ENCODE measurements around the gene CYB5B. TPM values are rescaled to one million over a fixed set of nuclear protein-coding genes. Genes with fewer than 3 reads are reported as not detected.
"Not testable (repeated sequence)": the region's sequence is repeated elsewhere in the genome, so short reads cannot be mapped to it uniquely, and the experiment has no call there.

CYB5B gene
- total RNA-seq, 8 experiments from 2014 or later, result 26.4 to 139 (median 81.4) TPM

- Histone ChIP-seq H3K27ac (no peak overlapping the region), H3K4me3 (no peak overlapping the region), H3K4me1 (replicated peaks in 1 of 2) (no peaks in the 10 kb centered on the region)
- 65 to 96% (median 89%) methylated on average over 3 to 10 of the region's 12 CpGs; no CpG with 5 or more reads in 1 of the 10 experiments for WGBS, 10 experiments
- in situ Hi-C loops (cut with MboI; ENCODE audit: low pct_unique_long_range_greater_than_20kb in 2 of 9, low sequenced_read_pairs in 9 of 9, unreplicated experiment in 9 of 9), result loop anchor here in 1 of 9 experiments (25.0 kb wide), 1 partner anchor 325 kb away; the partner anchor contains the start of gene NQO1
- no peak for ATAC-seq (replicated peaks in 6 of 8)
Observed at GRCh38 chr16:69412287-69412686, 12.1 kb upstream of the CYB5B start.

- ATAC-seq (replicated peaks in 6 of 8), result no peak
- Histone ChIP-seq H3K4me3 (no peak overlapping the region), H3K27ac (no peak overlapping the region), H3K4me1 (replicated peaks in 1 of 2) (no peaks in the 10 kb centered on the region)
- WGBS, 10 experiments, result 80 to 100% (median 87%) methylated on average over 1 to 5 of the region's 7 CpGs
- in situ Hi-C loops (cut with MboI; ENCODE audit: low pct_unique_long_range_greater_than_20kb in 2 of 9, low sequenced_read_pairs in 9 of 9, unreplicated experiment in 9 of 9), result loop anchor here in 1 of 9 experiments (25.0 kb wide), 1 partner anchor 324 kb away; the partner anchor contains the start of gene NQO1
Observed at GRCh38 chr16:69413045-69413664, 11.3 kb upstream of the CYB5B start.

GRCh38 chr16:69417520-69418199 is 6.8 kb upstream of the CYB5B start:
- no peaks in the 10 kb centered on the region for H3K4me1 ChIP-seq (replicated peaks in 1 of 2)
- 3 to 100% (median 67%) methylated on average over 1 to 7 of the region's 7 CpGs; no CpG with 5 or more reads in 1 of the 10 experiments for WGBS, 10 experiments
- peak in 6 of 8 experiments; percentile 31 to 92 (median 62) for ATAC-seq (replicated peaks in 6 of 8)
- in situ Hi-C loops (cut with MboI; ENCODE audit: low pct_unique_long_range_greater_than_20kb in 2 of 9, low sequenced_read_pairs in 9 of 9, unreplicated experiment in 9 of 9), result loop anchor here in 1 of 9 experiments (25.0 kb wide), 1 partner anchor 320 kb away; the partner anchor contains the start of gene NQO1
- H3K4me3 ChIP-seq, result no peak overlapping the region
- no peak overlapping the region for H3K27ac ChIP-seq

GRCh38 chr16:69419956-69420355 is 4.5 kb upstream of the CYB5B start:
- in situ Hi-C loops (cut with MboI; ENCODE audit: low pct_unique_long_range_greater_than_20kb in 2 of 9, low sequenced_read_pairs in 9 of 9, unreplicated experiment in 9 of 9), result loop anchor here in 1 of 9 experiments (25.0 kb wide), 1 partner anchor 317 kb away; the partner anchor contains the start of gene NQO1
- WGBS, 10 experiments, result 40 to 100% (median 94%) methylated on average over 1 to 4 of the region's 4 CpGs; no CpG with 5 or more reads in 2 of the 10 experiments
- no peak for ATAC-seq (replicated peaks in 6 of 8)
- Histone ChIP-seq H3K4me3 (no peak overlapping the region), H3K27ac (no peak overlapping the region), H3K4me1 (replicated peaks in 1 of 2) (peaks cover 0 to 7% of the 10 kb centered on the region in 2 donors)

- in situ Hi-C loops (cut with MboI; ENCODE audit: low pct_unique_long_range_greater_than_20kb in 2 of 9, low sequenced_read_pairs in 9 of 9, unreplicated experiment in 9 of 9), result loop anchor here in 1 of 9 experiments (25.0 kb wide), 1 partner anchor 314 kb away; the partner anchor contains the start of gene NQO1
- no peak for ATAC-seq (replicated peaks in 6 of 8)
- Histone ChIP-seq H3K27ac (no peak overlapping the region), H3K4me1 (replicated peaks in 1 of 2) (peaks cover 6 to 7% of the 10 kb centered on the region in 2 donors), H3K4me3 (no peak overlapping the region)
- 73 to 100% (median 94%) methylated on average over 3 to 10 of the region's 11 CpGs; no CpG with 5 or more reads in 1 of the 10 experiments for WGBS, 10 experiments
Observed at GRCh38 chr16:69423189-69423588, 1.2 kb upstream of the CYB5B start.

GRCh38 chr16:69424935-69425784 is 741 bp downstream of the CYB5B start:
- no peak for ATAC-seq (replicated peaks in 6 of 8)
- Histone ChIP-seq H3K27ac (peak overlapping the region; percentile 21 to 27), H3K4me1 (replicated peaks in 1 of 2) (peaks cover 6 to 7% of the 10 kb centered on the region in 2 donors), H3K4me3 (peak overlapping the region; percentile 50 to 82 (median 62))
- WGBS, 10 experiments, result 3 to 25% (median 13%) methylated on average over 3 to 8 of the region's 11 CpGs
- in situ Hi-C loops (cut with MboI; ENCODE audit: low pct_unique_long_range_greater_than_20kb in 2 of 9, low sequenced_read_pairs in 9 of 9, unreplicated experiment in 9 of 9), result loop anchor here in 1 of 9 experiments (25.0 kb wide), 1 partner anchor 312 kb away; the partner anchor contains the start of gene NQO1

- WGBS, 10 experiments, result 80 to 100% (median 100%) methylated on average over 1 to 2 of the region's 2 CpGs; no CpG with 5 or more reads in 1 of the 10 experiments
- in situ Hi-C loops (cut with MboI; ENCODE audit: low pct_unique_long_range_greater_than_20kb in 2 of 9, low sequenced_read_pairs in 9 of 9, unreplicated experiment in 9 of 9), result no loop called here
Observed at GRCh38 chr16:69428652-69429051, 4.2 kb downstream of the CYB5B start.

GRCh38 chr16:69429058-69429640 is 4.7 kb downstream of the CYB5B start:
- H3K4me1 ChIP-seq (replicated peaks in 1 of 2); H3K4me3 ChIP-seq; in situ Hi-C loops (cut with MboI; ENCODE audit: low pct_unique_long_range_greater_than_20kb in 2 of 9, low sequenced_read_pairs in 9 of 9, unreplicated experiment in 9 of 9); ATAC-seq (replicated peaks in 6 of 8); H3K27ac ChIP-seq: not testable (repeated sequence)
- WGBS, 10 experiments, result 95 to 100% (median 98%) methylated on average over 2 to 7 of the region's 7 CpGs; no CpG with 5 or more reads in 3 of the 10 experiments

More at GRCh38 chr16:69428652-69429051, 4.2 kb downstream of the CYB5B start:
- H3K4me1 ChIP-seq (replicated peaks in 1 of 2), result peaks cover 4 to 6% of the 10 kb centered on the region in 2 donors
- no peak overlapping the region for H3K27ac ChIP-seq
- no peak for ATAC-seq (replicated peaks in 6 of 8)
- no peak overlapping the region for H3K4me3 ChIP-seq

- in situ Hi-C loops (cut with MboI; ENCODE audit: low pct_unique_long_range_greater_than_20kb in 2 of 9, low sequenced_read_pairs in 9 of 9, unreplicated experiment in 9 of 9), result no loop called here
- H3K4me1 ChIP-seq (replicated peaks in 1 of 2), result no peaks in the 10 kb centered on the region
- WGBS, 10 experiments, result 33 to 100% (median 100%) methylated on average over 1 to 2 of the region's 2 CpGs; no CpG with 5 or more reads in 2 of the 10 experiments
- ATAC-seq (replicated peaks in 6 of 8), result no peak
- H3K4me3 ChIP-seq, result no peak overlapping the region
- H3K27ac ChIP-seq, result no peak overlapping the region
Observed at GRCh38 chr16:69431948-69432468, 7.6 kb downstream of the CYB5B start.

GRCh38 chr16:69434066-69434465 is 9.6 kb downstream of the CYB5B start:
- ATAC-seq (replicated peaks in 6 of 8), result no peak
- Histone ChIP-seq H3K4me3 (no peak overlapping the region), H3K4me1 (replicated peaks in 1 of 2) (no peaks in the 10 kb centered on the region), H3K27ac (no peak overlapping the region)
- in situ Hi-C loops (cut with MboI; ENCODE audit: low pct_unique_long_range_greater_than_20kb in 2 of 9, low sequenced_read_pairs in 9 of 9, unreplicated experiment in 9 of 9), result no loop called here
- 94 to 100% (median 100%) methylated on average over 1 of the region's 1 CpG; no CpG with 5 or more reads in 3 of the 10 experiments for WGBS, 10 experiments

- no peak for ATAC-seq (replicated peaks in 6 of 8)
- 58 to 100% (median 93%) methylated on average over 1 to 7 of the region's 7 CpGs; no CpG with 5 or more reads in 1 of the 10 experiments for WGBS, 10 experiments
- in situ Hi-C loops (cut with MboI; ENCODE audit: low pct_unique_long_range_greater_than_20kb in 2 of 9, low sequenced_read_pairs in 9 of 9, unreplicated experiment in 9 of 9), result no loop called here
- no peak overlapping the region for H3K4me3 ChIP-seq
- no peaks in the 10 kb centered on the region for H3K4me1 ChIP-seq (replicated peaks in 1 of 2)
- no peak overlapping the region for H3K27ac ChIP-seq
Observed at GRCh38 chr16:69435977-69436820, 11.8 kb downstream of the CYB5B start.
